OCI-LY7 (cell line): ENCODE data around the gene STAM2. TPM values are rescaled to one million over a fixed set of nuclear protein-coding genes. Genes with fewer than 3 reads are reported as not detected.

Experiments
- BruUV-seq: library from RNA; stranded (reverse); fragments of 400-500 nt; replicated peaks from 2 replicates; lab custom pipeline; 2021; lab: Mats Ljungman, UMichigan
- CTCF ChIA-PET: fragments of 300-600 bp; sonication (Branson Sonifier 250); formaldehyde crosslinking; loops from one replicate; lab custom pipeline; 2022; ENCODE audit warnings: antibody characterized with exemption; ENCODE audit not compliant: unreplicated experiment; lab: Charles Lee
- POLR2A ChIA-PET: fragments of 300-600 bp; sonication (Branson Sonifier 250); formaldehyde crosslinking; loops from one replicate; lab custom pipeline; 2022; ENCODE audit warnings: antibody characterized with exemption; lab: Charles Lee
- DNase-seq: peaks from one replicate; pipeline ENCODE4 v3.0.0-alpha.2; 2015; ENCODE audit warnings: low spot score
- H2AFZ ChIP-seq: fragments of 200-600 bp; sonication (generic), shearing (Covaris generic); 2 replicates; pipeline ENCODE4 v1.6.1; 2014; ENCODE audit warnings: mild to moderate bottlenecking, antibody characterized with exemption, low read length, moderate library complexity
- H3K27ac ChIP-seq: fragments of 200-600 bp; sonication (generic); 2 replicates; pipeline ENCODE4 v1.5.1; 2014; ENCODE audit warnings: mixed run types, low read depth, mild to moderate bottlenecking, moderate library complexity, low read length, inconsistent platforms; ENCODE audit not compliant: poor library complexity, severe bottlenecking
- H3K36me3 ChIP-seq: fragments of 200-600 bp; sonication (generic); 2 replicates; pipeline ENCODE4 v1.6.1; 2014; ENCODE audit warnings: mild to moderate bottlenecking, antibody characterized with exemption, low read length, moderate library complexity, mixed read lengths; ENCODE audit not compliant: insufficient read depth
- H3K4me1 ChIP-seq: fragments of 200-600 bp; sonication (generic); 2 replicates; pipeline ENCODE4 v1.5.1; 2014; ENCODE audit warnings: mild to moderate bottlenecking, low read length; ENCODE audit not compliant: insufficient read depth, poor library complexity, severe bottlenecking
- H3K4me2 ChIP-seq: fragments of 200-600 bp; sonication (generic); 2 replicates; pipeline ENCODE4 v1.6.1; 2014; ENCODE audit warnings: mild to moderate bottlenecking, low read length
- H3K4me3 ChIP-seq: fragments of 200-600 bp; sonication (generic); 2 replicates; pipeline ENCODE4 v1.5.1; 2014; ENCODE audit warnings: mild to moderate bottlenecking, low read depth, low read length; ENCODE audit not compliant: poor library complexity, severe bottlenecking
- H3K79me2 ChIP-seq: fragments of 200-600 bp; sonication (generic); 2 replicates; pipeline ENCODE4 v1.6.1; 2016; ENCODE audit warnings: low read depth, mild to moderate bottlenecking, low read length, moderate library complexity, mixed read lengths; ENCODE audit not compliant: insufficient read depth
- H3K9me2 ChIP-seq: fragments of 200-600 bp; sonication (generic); 2 replicates; pipeline ENCODE4 v1.6.1; 2016; ENCODE audit warnings: mild to moderate bottlenecking, low read length, mixed read lengths; ENCODE audit not compliant: insufficient read depth
- H3K9me3 ChIP-seq: fragments of 200-600 bp; sonication (generic); 2 replicates; pipeline ENCODE4 v1.6.1; 2014; ENCODE audit warnings: mild to moderate bottlenecking, mixed run types, low read length, mixed read lengths
- H4K20me1 ChIP-seq: fragments of 200-600 bp; sonication (generic); 2 replicates; pipeline ENCODE4 v1.6.1; 2014; ENCODE audit warnings: mild to moderate bottlenecking, antibody characterized with exemption, low read length, moderate library complexity, mixed read lengths; ENCODE audit not compliant: insufficient read depth
- CTCF ChIP-seq: fragments of 200-600 bp; sonication (generic); conservative IDR thresholded peaks from 2 replicates; pipeline ENCODE4 v1.5.1; 2014; ENCODE audit warnings: mild to moderate bottlenecking, antibody characterized with exemption, low read length, moderate library complexity, mixed read lengths
- EZH2phosphoT487 ChIP-seq: fragments of 200-600 bp; sonication (generic); IDR thresholded peaks from 2 replicates; pipeline ENCODE4 v1.6.1; 2018; ENCODE audit warnings: low read depth, borderline replicate concordance, mild to moderate bottlenecking, mixed run types, antibody characterized with exemption, low read length, moderate library complexity, mixed read lengths
- intact Hi-C: fragments of 100-400 bp; cut with micrococcal nuclease; formaldehyde crosslinking; loops from one replicate; pipeline ENCODE4 v1.10.0; 2022; ENCODE audit not compliant: unreplicated experiment
- total RNA-seq, 2 experiments: library from RNA; depleted of rRNA in 1 of 2; stranded (reverse); fragments of >200 nt in 1 of 2; shearing (Covaris generic) in 1 of 2; gene quantifications; 2 replicates each; pipeline ENCODE4 v1.2.3, GENCODE V29; 2014 to 2022

The STAM2 gene
- total RNA-seq, 2 experiments from 2014 or later, result 17.7 to 22.1 TPM

GRCh38 chr2:152222975-152223637 is 47.5 kb upstream of the STAM2 start:
- CTCF ChIA-PET, result no interaction called here

GRCh38 chr2:152221839-152222238 is 46.3 kb upstream of the STAM2 start:
- H3K9me2 ChIP-seq, result no peaks in the 10 kb centered on the region
- H3K79me2 ChIP-seq, result no peaks in the 10 kb centered on the region
- H4K20me1 ChIP-seq, result no peaks in the 10 kb centered on the region
- TF ChIP-seq EZH2phosphoT487 (no peak), CTCF (no peak)
- no peak overlapping the region for H3K4me3 ChIP-seq
- H3K4me2 ChIP-seq, result no peak overlapping the region
- DNase-seq, result no peak
- ChIA-PET POLR2A (no interaction called here), CTCF (no interaction called here)
- intact Hi-C loops, result no loop called here
- H3K4me1 ChIP-seq, result no peaks in the 10 kb centered on the region
- BruUV-seq, result no TSS peak
- H3K27ac ChIP-seq, result no peak overlapping the region
- no peaks in the 10 kb centered on the region for H3K9me3 ChIP-seq
- no peaks in the 10 kb centered on the region for H3K36me3 ChIP-seq
- H2AFZ ChIP-seq, result no peak overlapping the region

More at GRCh38 chr2:152222975-152223637, 47.5 kb upstream of the STAM2 start:
- no peaks in the 10 kb centered on the region for H3K36me3 ChIP-seq
- H3K79me2 ChIP-seq, result no peaks in the 10 kb centered on the region
- no peak overlapping the region for H3K4me2 ChIP-seq
- no peak overlapping the region for H3K4me3 ChIP-seq
- intact Hi-C loops, result no loop called here
- no peaks in the 10 kb centered on the region for H4K20me1 ChIP-seq
- DNase-seq, result no peak
- H2AFZ ChIP-seq, result no peak overlapping the region
- no peak overlapping the region for H3K27ac ChIP-seq
- POLR2A ChIA-PET, result no interaction called here
- H3K9me2 ChIP-seq, result no peaks in the 10 kb centered on the region
- TF ChIP-seq CTCF (no peak), EZH2phosphoT487 (no peak)
- no TSS peak for BruUV-seq
- H3K4me1 ChIP-seq, result no peaks in the 10 kb centered on the region
- H3K9me3 ChIP-seq, result no peaks in the 10 kb centered on the region

- H3K4me2 ChIP-seq, result no peak overlapping the region
- H4K20me1 ChIP-seq, result no peaks in the 10 kb centered on the region
- H3K4me1 ChIP-seq, result no peaks in the 10 kb centered on the region
- no peaks in the 10 kb centered on the region for H3K36me3 ChIP-seq
- no peak overlapping the region for H2AFZ ChIP-seq
- ChIA-PET POLR2A (no interaction called here), CTCF (no interaction called here)
- TF ChIP-seq EZH2phosphoT487 (no peak), CTCF (no peak)
- DNase-seq, result no peak
- H3K9me2 ChIP-seq, result no peaks in the 10 kb centered on the region
- no peak overlapping the region for H3K27ac ChIP-seq
- intact Hi-C loops, result no loop called here
- no peaks in the 10 kb centered on the region for H3K79me2 ChIP-seq
- no peaks in the 10 kb centered on the region for H3K9me3 ChIP-seq
- H3K4me3 ChIP-seq, result no peak overlapping the region
- no TSS peak for BruUV-seq
Observed at GRCh38 chr2:152219077-152219828, 43.7 kb upstream of the STAM2 start.
